Astrocyte (in vitro differentiated cells and primary cell): ENCODE data around the gene GRAMD1B. TPM values are rescaled to one million over a fixed set of nuclear protein-coding genes. Genes with fewer than 3 reads are reported as not detected.

Experiments used
- DNase-seq: peaks from one replicate; pipeline ENCODE4 v3.0.0-alpha.2; 2010; ENCODE audit warnings: low read depth
- FAIRE-seq: peaks from 2 replicates; lab custom pipeline; 2011; peaks lifted over from hg19 to GRCh38; lab: Jason Lieb, UNC
- H2AFZ ChIP-seq: 2 replicates; pipeline ENCODE4 v1.6.0; 2012; ENCODE audit warnings: low read depth, low read length, inconsistent platforms
- H3K27ac ChIP-seq: 2 replicates; pipeline ENCODE4 v1.5.1; 2011; ENCODE audit warnings: low read depth, low read length, inconsistent platforms
- H3K27me3 ChIP-seq: 2 replicates; pipeline ENCODE4 v1.6.0; 2011; ENCODE audit warnings: low read length, inconsistent platforms; ENCODE audit not compliant: insufficient read depth
- H3K36me3 ChIP-seq: 2 replicates; pipeline ENCODE4 v1.5.1; 2011; ENCODE audit warnings: low read length, inconsistent platforms; ENCODE audit not compliant: insufficient read depth
- H3K4me1 ChIP-seq: 2 replicates; pipeline ENCODE4 v1.5.1; 2011; ENCODE audit warnings: low read length, inconsistent platforms; ENCODE audit not compliant: insufficient read depth
- H3K4me2 ChIP-seq: 2 replicates; pipeline ENCODE4 v1.6.0; 2012; ENCODE audit warnings: low read length, inconsistent platforms
- H3K4me3 ChIP-seq: 2 replicates; pipeline ENCODE4 v1.5.1; 2011; ENCODE audit warnings: low read depth, mild to moderate bottlenecking, low read length, inconsistent platforms; ENCODE audit not compliant: insufficient read depth
- H3K79me2 ChIP-seq: 2 replicates; pipeline ENCODE4 v1.6.0; 2012; ENCODE audit warnings: mild to moderate bottlenecking, low read length, inconsistent platforms; ENCODE audit not compliant: insufficient read depth
- H3K9ac ChIP-seq: 2 replicates; pipeline ENCODE4 v1.6.0; 2012; ENCODE audit warnings: mild to moderate bottlenecking, low read length, inconsistent platforms
- H3K9me3 ChIP-seq: 2 replicates; pipeline ENCODE4 v1.5.1; 2012; ENCODE audit warnings: low read depth, mild to moderate bottlenecking, low read length, inconsistent platforms; ENCODE audit not compliant: insufficient read depth
- H4K20me1 ChIP-seq: 2 replicates; pipeline ENCODE4 v1.6.0; 2012; ENCODE audit warnings: low read length, inconsistent platforms; ENCODE audit not compliant: insufficient read depth
- H3K27ac Mint-ChIP-seq: one replicate; pipeline ENCODE4 v1.8.0; 2021; ENCODE audit warnings: mild to moderate bottlenecking, mixed read lengths; ENCODE audit not compliant: unreplicated experiment
- H3K27me3 Mint-ChIP-seq: one replicate; pipeline ENCODE4 v1.8.0; 2021; ENCODE audit warnings: low read depth, mixed read lengths; ENCODE audit not compliant: unreplicated experiment
- H3K36me3 Mint-ChIP-seq: one replicate; pipeline ENCODE4 v1.8.0; 2021; ENCODE audit warnings: low read depth, mixed read lengths; ENCODE audit not compliant: unreplicated experiment
- H3K4me1 Mint-ChIP-seq: one replicate; pipeline ENCODE4 v1.8.0; 2021; ENCODE audit warnings: low read depth, mixed read lengths; ENCODE audit not compliant: unreplicated experiment
- H3K4me3 Mint-ChIP-seq: one replicate; pipeline ENCODE4 v1.8.0; 2021; ENCODE audit warnings: mild to moderate bottlenecking, moderate library complexity, mixed read lengths; ENCODE audit not compliant: unreplicated experiment
- H3K9me3 Mint-ChIP-seq: one replicate; pipeline ENCODE4 v1.8.0; 2021; ENCODE audit warnings: mild to moderate bottlenecking, mixed read lengths; ENCODE audit not compliant: unreplicated experiment
- CTCF ChIP-seq: IDR thresholded peaks from 2 replicates; pipeline ENCODE4 v1.5.1; 2011; ENCODE audit warnings: low read depth, mild to moderate bottlenecking, inconsistent platforms, low read length, moderate library complexity; ENCODE audit not compliant: insufficient read depth
- EZH2 ChIP-seq: IDR thresholded peaks from 2 replicates; pipeline ENCODE4 v1.6.1; 2012; ENCODE audit warnings: mild to moderate bottlenecking, low read length, inconsistent platforms; ENCODE audit not compliant: insufficient read depth
- total RNA-seq: library from RNA; stranded (reverse); gene quantifications from 2 replicates; pipeline ENCODE4 v1.2.1, GENCODE V29; 2021

The GRAMD1B gene
- total RNA-seq, 1 donor from 2014 or later = 6.5 TPM

DNA sequence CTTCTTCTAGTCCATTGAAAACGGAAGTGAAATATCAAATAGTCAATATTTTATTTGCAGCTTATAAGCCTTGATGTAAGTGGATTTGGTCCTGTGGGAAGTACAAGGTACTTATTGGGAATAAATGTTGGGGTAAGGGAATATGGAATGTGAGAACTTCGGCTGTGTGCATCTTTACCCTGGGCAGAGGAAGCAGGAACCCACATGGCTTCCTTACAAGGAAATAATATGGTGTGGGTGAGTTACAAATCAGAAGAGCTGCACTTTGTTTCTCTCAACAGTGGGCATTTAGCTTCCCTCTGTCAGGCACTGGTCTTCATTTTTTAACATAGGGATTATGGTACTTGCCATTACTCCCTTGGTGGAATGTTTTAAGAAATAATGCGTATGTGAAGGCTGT, 146.4 kb downstream of the GRAMD1B start:
- no peaks in the 10 kb centered on the region for H3K4me1 ChIP-seq
- no peaks in the 10 kb centered on the region for H3K36me3 ChIP-seq
- Mint-ChIP-seq H3K27ac (no peak overlapping the region), H3K9me3 (no peaks in the 10 kb centered on the region), H3K27me3 (peaks cover 25% of the 10 kb centered on the region), H3K4me1 (peaks cover 4% of the 10 kb centered on the region), H3K36me3 (no peaks in the 10 kb centered on the region), H3K4me3 (no peak overlapping the region)
- TF ChIP-seq EZH2 (no peak), CTCF (no peak)
- H3K79me2 ChIP-seq = no peaks in the 10 kb centered on the region
- H3K9ac ChIP-seq = no peak overlapping the region
- no peak overlapping the region for H3K4me3 ChIP-seq
- H3K27ac ChIP-seq = no peak overlapping the region
- H3K9me3 ChIP-seq = no peaks in the 10 kb centered on the region
- H4K20me1 ChIP-seq = peaks cover 16% of the 10 kb centered on the region
- FAIRE-seq (no peak), DNase-seq (no peak)
- H3K27me3 ChIP-seq = peaks cover 4% of the 10 kb centered on the region
- H3K4me2 ChIP-seq = peak overlapping the region; percentile 41
- H2AFZ ChIP-seq = no peak overlapping the region

GRCh38 chr11:123577081-123577598, 147.1 kb downstream of the GRAMD1B start:
- FAIRE-seq (peak; percentile 39), DNase-seq (peak; percentile 12)
- no peaks in the 10 kb centered on the region for H3K4me1 ChIP-seq
- Mint-ChIP-seq H3K36me3 (no peaks in the 10 kb centered on the region), H3K9me3 (no peaks in the 10 kb centered on the region), H3K27me3 (peaks cover 30% of the 10 kb centered on the region), H3K4me1 (peaks cover 4% of the 10 kb centered on the region), H3K4me3 (no peak overlapping the region), H3K27ac (no peak overlapping the region)
- H2AFZ ChIP-seq = no peak overlapping the region
- H3K36me3 ChIP-seq = no peaks in the 10 kb centered on the region
- no peak overlapping the region for H3K27ac ChIP-seq
- no peak overlapping the region for H3K4me3 ChIP-seq
- H3K79me2 ChIP-seq = no peaks in the 10 kb centered on the region
- H3K9ac ChIP-seq = no peak overlapping the region
- no peaks in the 10 kb centered on the region for H3K9me3 ChIP-seq
- peaks cover 4% of the 10 kb centered on the region for H3K27me3 ChIP-seq
- H4K20me1 ChIP-seq = peaks cover 16% of the 10 kb centered on the region
- H3K4me2 ChIP-seq = peak overlapping the region; percentile 41
- TF ChIP-seq EZH2 (no peak), CTCF (peak; percentile 63)

DNA sequence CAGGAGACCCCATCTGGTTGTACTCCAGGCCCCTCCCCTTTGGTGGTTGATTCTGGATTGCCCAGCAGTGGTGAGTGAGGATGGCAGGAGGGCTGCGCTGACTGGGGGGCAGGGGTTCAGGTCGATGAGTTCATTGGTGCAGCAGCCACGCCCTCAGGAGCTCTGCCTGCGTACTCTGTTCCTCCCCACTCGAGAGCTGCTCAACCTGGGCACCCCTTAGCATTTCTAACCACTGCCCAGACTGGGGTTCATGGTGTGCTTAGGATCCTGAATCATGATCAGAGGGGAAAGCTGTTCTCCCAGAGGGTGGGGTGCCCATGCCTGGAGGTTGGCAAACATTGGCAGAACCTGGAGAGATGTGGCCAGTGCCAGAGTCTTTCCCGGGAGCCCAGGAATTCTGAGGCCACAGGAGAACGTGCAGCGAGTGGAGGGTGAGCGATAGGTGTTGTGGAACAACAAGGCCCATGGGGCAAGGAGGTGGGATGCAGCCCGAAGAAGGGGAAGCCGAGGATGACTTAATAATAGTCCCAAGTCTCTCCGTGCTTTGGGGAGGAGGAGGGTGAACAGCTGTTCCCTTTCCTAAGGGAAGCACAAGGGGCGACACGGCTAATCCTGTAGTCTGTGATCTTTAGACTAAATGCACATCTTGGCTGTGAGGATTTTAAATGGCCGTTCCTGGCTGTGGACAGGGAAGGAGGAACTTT, 148.9 kb downstream of the GRAMD1B start:
- no peak for FAIRE-seq
- TF ChIP-seq CTCF = no peak
- TF ChIP-seq EZH2 = no peak
- no peaks in the 10 kb centered on the region for H3K4me1 ChIP-seq
- no peaks in the 10 kb centered on the region for H3K79me2 ChIP-seq
- H4K20me1 ChIP-seq = peaks cover 16% of the 10 kb centered on the region
- no peak overlapping the region for H2AFZ ChIP-seq
- H3K27me3 Mint-ChIP-seq = peaks cover 30% of the 10 kb centered on the region
- DNase-seq = no peak
- H3K27me3 ChIP-seq = peaks cover 4% of the 10 kb centered on the region
- no peaks in the 10 kb centered on the region for H3K36me3 ChIP-seq
- H3K9me3 ChIP-seq = no peaks in the 10 kb centered on the region
- H3K4me3 ChIP-seq = no peak overlapping the region
- no peak overlapping the region for H3K9ac ChIP-seq
- H3K27ac ChIP-seq = no peak overlapping the region
- H3K27ac Mint-ChIP-seq = no peak overlapping the region
- no peaks in the 10 kb centered on the region for H3K9me3 Mint-ChIP-seq
- H3K4me1 Mint-ChIP-seq = peaks cover 4% of the 10 kb centered on the region
- H3K4me3 Mint-ChIP-seq = no peak overlapping the region
- H3K4me2 ChIP-seq = no peak overlapping the region
- no peaks in the 10 kb centered on the region for H3K36me3 Mint-ChIP-seq
